ENCODE results near the gene DCTPP1.

The DCTPP1 gene

DNA sequence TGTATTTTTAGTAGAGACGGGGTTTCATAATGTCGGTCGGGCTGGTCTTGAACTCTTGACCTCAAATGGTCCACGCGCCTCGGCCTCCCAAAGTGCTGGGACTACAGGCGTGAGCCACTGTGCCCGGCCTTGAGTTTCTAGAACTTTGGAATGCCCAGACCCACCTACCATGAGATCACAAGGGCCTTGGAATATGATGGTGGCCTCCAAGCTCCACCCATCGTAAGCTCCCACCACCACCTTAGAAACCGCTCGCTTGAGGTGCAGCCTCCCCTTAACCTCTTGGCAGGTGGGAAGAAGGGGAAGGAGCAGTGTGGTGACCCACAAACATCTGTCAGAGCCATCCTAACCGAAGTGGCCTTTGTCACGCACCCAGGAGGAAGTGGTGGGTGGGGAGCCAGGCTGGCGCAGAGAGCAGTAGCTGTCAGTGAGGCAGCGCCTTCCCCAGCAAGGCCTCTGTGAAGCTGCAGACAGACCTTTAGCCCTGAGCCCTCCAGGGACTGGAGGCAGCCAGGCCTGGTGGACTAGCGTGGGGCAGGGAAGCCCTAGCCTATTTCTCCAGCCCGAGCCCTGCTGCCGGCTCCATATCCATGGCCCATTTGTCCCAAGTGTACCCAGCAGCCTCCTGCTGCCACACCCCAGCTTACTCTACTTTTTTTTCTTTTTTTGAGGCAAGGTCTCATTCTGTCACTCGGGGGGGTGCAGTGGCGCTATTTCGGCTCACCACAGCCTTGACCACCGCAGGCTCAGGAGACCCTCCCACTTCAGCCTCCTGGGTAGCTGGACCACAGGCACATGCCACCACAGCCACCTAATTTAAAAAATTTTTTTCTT, 28.9 kb upstream of the DCTPP1 start:
- H3K36me3 ChIP-seq (ENCODE audit: insufficient read depth, low read length), result no peaks in the 10 kb centered on the region
- no peaks in the 10 kb centered on the region for H3K9me3 ChIP-seq (ENCODE audit: low read length)
- no peaks in the 10 kb centered on the region for H3K79me2 ChIP-seq (ENCODE audit: insufficient read depth, low read length)
- peak overlapping the region; percentile 98 for H3K27ac ChIP-seq (ENCODE audit: low read depth, low read length, poor library complexity, severe bottlenecking)
- no peaks in the 10 kb centered on the region for H3F3A ChIP-seq (ENCODE audit: insufficient read depth, low read length)
- H3K4me2 ChIP-seq (ENCODE audit: low read length), result peak overlapping the region; percentile 51
- H3K4me3 ChIP-seq (ENCODE audit: low read depth, low read length, poor library complexity, severe bottlenecking), result peak overlapping the region; percentile 18
- H4K20me1 ChIP-seq (ENCODE audit: insufficient read depth, low read length), result no peaks in the 10 kb centered on the region
- TF ChIP-seq, protein P1, sequence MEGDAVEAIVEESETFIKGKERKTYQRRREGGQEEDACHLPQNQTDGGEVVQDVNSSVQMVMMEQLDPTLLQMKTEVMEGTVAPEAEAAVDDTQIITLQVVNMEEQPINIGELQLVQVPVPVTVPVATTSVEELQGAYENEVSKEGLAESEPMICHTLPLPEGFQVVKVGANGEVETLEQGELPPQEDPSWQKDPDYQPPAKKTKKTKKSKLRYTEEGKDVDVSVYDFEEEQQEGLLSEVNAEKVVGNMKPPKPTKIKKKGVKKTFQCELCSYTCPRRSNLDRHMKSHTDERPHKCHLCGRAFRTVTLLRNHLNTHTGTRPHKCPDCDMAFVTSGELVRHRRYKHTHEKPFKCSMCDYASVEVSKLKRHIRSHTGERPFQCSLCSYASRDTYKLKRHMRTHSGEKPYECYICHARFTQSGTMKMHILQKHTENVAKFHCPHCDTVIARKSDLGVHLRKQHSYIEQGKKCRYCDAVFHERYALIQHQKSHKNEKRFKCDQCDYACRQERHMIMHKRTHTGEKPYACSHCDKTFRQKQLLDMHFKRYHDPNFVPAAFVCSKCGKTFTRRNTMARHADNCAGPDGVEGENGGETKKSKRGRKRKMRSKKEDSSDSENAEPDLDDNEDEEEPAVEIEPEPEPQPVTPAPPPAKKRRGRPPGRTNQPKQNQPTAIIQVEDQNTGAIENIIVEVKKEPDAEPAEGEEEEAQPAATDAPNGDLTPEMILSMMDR (IDR thresholded peaks at IDR 0.05; ENCODE audit: low read length), result no peak; the same call in 1 of the 2 replicates
- no peak for TF ChIP-seq EZH2 (IDR thresholded peaks at IDR 0.05; ENCODE audit: borderline replicate concordance, low read length)
- H3K27me3 ChIP-seq (ENCODE audit: insufficient read depth, low read length), result no peaks in the 10 kb centered on the region
- H2AFZ ChIP-seq (ENCODE audit: low read length), result no peak overlapping the region
- H3K9ac ChIP-seq (ENCODE audit: low read length), result peak overlapping the region; percentile 69
- H3K4me1 ChIP-seq (ENCODE audit: insufficient read depth, low read length, severe bottlenecking), result peaks cover 74% of the 10 kb centered on the region
- H3K9me2 ChIP-seq (ENCODE audit: low read depth, low read length), result no peaks in the 10 kb centered on the region

DNA sequence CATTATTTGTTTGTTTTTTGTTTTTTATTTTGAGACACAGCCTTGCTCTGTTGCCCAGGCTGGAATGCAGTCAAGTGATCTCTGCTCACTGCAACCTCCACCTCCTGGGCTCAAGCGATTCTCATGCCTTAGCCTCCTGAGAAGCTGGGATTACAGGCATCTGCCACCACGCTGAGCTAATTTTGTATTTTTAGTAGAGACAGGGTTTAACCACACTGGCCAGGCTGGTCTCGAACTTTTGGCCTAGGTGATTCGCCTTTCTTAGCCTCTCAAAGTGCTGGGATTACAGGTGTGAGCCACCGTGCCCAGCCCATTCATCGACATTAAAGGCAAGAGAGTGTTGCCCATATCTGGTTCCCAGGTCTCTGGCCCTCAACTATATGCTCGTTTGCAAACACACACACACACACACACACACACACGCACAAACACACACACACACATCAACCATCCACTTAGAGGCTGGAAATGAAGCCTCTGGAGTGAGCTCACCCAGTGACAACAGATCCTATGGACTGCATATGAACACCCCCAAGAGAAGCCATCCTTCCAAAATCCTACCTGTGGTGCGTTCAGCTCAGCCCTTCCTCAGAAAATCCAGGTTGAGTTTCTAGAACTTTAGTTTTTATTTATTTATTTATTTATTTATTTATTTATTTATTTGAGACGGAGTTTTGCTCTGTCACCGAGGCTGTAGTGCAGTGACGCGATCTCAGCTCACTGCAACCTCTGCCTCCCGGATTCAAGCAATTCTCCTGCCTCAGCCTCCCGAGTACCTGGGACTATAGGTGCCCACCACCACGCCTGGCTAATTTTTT, 28.1 kb upstream of the DCTPP1 start:
- H3K9ac ChIP-seq (ENCODE audit: low read length), result peak overlapping the region; percentile 69; the same call in 1 of the 2 replicates
- H2AFZ ChIP-seq (ENCODE audit: low read length), result no peak overlapping the region
- H3K4me2 ChIP-seq (ENCODE audit: low read length), result no peak overlapping the region; the same call in 1 of the 2 replicates
- no peaks in the 10 kb centered on the region for H3K27me3 ChIP-seq (ENCODE audit: insufficient read depth, low read length)
- no peak overlapping the region for H3K4me3 ChIP-seq (ENCODE audit: low read depth, low read length, poor library complexity, severe bottlenecking)
- no peaks in the 10 kb centered on the region for H3K79me2 ChIP-seq (ENCODE audit: insufficient read depth, low read length)
- peak overlapping the region; percentile 98 for H3K27ac ChIP-seq (ENCODE audit: low read depth, low read length, poor library complexity, severe bottlenecking)
- no peaks in the 10 kb centered on the region for H3F3A ChIP-seq (ENCODE audit: insufficient read depth, low read length)
- H3K36me3 ChIP-seq (ENCODE audit: insufficient read depth, low read length), result no peaks in the 10 kb centered on the region
- peaks cover 78% of the 10 kb centered on the region for H3K4me1 ChIP-seq (ENCODE audit: insufficient read depth, low read length, severe bottlenecking)
- no peaks in the 10 kb centered on the region for H3K9me2 ChIP-seq (ENCODE audit: low read depth, low read length)
- no peaks in the 10 kb centered on the region for H4K20me1 ChIP-seq (ENCODE audit: insufficient read depth, low read length)
- no peak for TF ChIP-seq EZH2 (IDR thresholded peaks at IDR 0.05; ENCODE audit: borderline replicate concordance, low read length)
- TF ChIP-seq, protein P1 (IDR thresholded peaks at IDR 0.05; ENCODE audit: low read length), result no peak
- H3K9me3 ChIP-seq (ENCODE audit: low read length), result no peaks in the 10 kb centered on the region

DNA sequence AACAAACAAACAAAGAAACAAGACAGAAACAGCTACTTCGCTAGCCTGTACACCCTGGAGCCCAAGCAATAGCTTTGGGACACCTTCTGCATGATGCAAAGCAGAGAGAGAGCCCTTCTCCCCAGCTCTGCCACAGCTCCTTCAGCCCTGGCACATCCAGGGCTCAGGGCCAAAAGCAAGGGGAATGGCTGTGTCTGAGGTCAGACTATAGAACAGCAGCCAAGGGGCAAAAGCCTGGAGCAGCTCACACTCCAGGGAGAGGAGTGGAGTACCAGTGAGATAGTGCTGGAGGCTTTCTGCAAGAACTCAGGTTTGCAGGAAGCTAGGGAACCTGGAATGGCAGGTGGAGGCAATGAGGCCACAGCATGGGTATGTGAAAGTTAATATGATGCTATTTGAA, 27.4 kb upstream of the DCTPP1 start:
- Histone ChIP-seq H3K9me2 (ENCODE audit: low read depth, low read length) (no peaks in the 10 kb centered on the region), H3K9ac (ENCODE audit: low read length) (no peak overlapping the region; the same call in 1 of the 2 replicates), H3K9me3 (ENCODE audit: low read length) (no peaks in the 10 kb centered on the region), H3K27me3 (ENCODE audit: insufficient read depth, low read length) (no peaks in the 10 kb centered on the region), H3K4me3 (ENCODE audit: low read depth, low read length, poor library complexity, severe bottlenecking) (no peak overlapping the region), H3K27ac (ENCODE audit: low read depth, low read length, poor library complexity, severe bottlenecking) (peak overlapping the region; percentile 98), H3K79me2 (ENCODE audit: insufficient read depth, low read length) (no peaks in the 10 kb centered on the region), H3K4me2 (ENCODE audit: low read length) (no peak overlapping the region), H2AFZ (ENCODE audit: low read length) (no peak overlapping the region), H4K20me1 (ENCODE audit: insufficient read depth, low read length) (no peaks in the 10 kb centered on the region), H3K4me1 (ENCODE audit: insufficient read depth, low read length, severe bottlenecking) (peaks cover 85% of the 10 kb centered on the region), H3K36me3 (ENCODE audit: insufficient read depth, low read length) (no peaks in the 10 kb centered on the region), H3F3A (ENCODE audit: insufficient read depth, low read length) (0 out of 2 replicates have a peak, but pooled peaks cover 3% of the 10 kb centered on the region)
- no peak for TF ChIP-seq EZH2 (IDR thresholded peaks at IDR 0.05; ENCODE audit: borderline replicate concordance, low read length)
- TF ChIP-seq, protein P1 (IDR thresholded peaks at IDR 0.05; ENCODE audit: low read length), result no peak

Data from OCI-LY1 (cell line).